Measurements from ENCODE around the gene HOXC4. TPM values are rescaled to one million over a fixed set of nuclear protein-coding genes. Genes with fewer than 3 reads are reported as not detected.
A peak's percentile ranks its signal among the peaks of the same experiment; 100 is the strongest.

The HOXC4 gene
- total RNA-seq = 0.89 TPM

DNA sequence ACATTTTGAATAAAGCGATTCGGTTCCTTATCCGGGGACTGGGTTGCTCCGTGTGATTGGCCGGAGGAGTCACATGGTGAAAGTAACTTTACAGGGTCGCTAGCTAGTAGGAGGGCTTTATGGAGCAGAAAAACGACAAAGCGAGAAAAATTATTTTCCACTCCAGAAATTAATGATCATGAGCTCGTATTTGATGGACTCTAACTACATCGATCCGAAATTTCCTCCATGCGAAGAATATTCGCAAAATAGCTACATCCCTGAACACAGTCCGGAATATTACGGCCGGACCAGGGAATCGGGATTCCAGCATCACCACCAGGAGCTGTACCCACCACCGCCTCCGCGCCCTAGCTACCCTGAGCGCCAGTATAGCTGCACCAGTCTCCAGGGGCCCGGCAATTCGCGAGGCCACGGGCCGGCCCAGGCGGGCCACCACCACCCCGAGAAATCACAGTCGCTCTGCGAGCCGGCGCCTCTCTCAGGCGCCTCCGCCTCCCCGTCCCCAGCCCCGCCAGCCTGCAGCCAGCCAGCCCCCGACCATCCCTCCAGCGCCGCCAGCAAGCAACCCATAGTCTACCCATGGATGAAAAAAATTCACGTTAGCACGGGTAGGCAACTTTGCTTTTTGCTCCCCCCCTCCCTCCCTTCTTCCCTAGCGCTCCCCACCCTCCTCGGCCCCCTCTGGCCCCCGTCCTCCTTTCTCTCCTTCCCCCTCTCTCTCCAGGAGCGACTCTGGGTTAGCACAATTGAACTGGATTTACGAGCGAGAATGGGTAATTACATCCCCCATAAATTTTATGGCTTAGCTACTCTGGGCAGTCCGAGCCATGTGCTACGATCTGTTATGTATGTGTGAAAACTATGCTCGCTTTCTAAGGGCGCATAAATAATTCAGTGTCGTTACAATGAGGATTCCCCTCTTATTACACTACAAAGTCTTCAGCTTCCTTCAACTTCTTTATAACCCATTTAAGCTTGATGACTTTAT lies at the start of gene HOXC4:
Gene HOXC4, plus strand, starts transcription at position 85 of the 991 bp plus-strand sequence. Its CDS starts 88 bp downstream, at position 173.
- peak; percentile 31 for DNase-seq (ENCODE audit: low spot score)

DNA sequence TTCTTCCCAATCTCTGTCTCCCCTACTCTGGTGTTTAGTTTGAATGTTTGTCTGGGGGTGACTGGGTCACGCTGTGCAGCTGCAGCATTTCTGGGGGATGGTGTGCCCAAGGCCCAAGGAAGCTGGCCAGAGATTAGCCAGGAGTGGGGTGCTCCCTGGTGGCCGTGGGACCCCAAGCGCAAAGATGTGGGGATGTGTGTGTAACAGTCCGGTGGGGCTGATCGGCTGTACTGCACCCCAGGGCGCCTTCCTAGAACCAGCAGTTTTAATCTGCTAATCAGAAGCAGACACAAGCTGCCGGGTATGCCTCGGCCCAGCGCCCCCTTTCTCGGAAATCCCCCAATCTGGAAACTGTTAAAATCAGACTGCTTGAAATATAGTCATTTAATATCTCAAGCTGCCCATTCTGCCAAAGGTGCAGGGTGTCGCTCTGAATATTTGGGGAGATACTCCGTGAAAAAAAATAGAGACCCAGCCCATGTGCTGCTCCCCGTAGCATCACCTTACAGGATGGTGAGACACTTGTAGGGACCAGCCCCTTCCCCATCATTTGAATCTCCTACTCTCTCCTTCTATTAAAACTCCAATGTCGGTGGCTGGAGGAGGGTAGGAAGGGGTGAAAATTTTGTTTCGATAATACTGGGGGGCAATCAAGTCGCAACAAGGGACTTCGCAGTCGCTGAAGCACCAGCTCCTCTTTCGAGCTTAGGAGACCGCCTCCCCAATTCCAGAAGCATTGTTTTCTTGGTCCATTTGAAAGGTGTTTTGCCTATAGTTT lies 49.4 kb upstream of the HOXC4 start:
- DNase-seq (ENCODE audit: low spot score) = no peak

GRCh38 chr12:54004841-54005530 lies 48.6 kb upstream of the HOXC4 start:
- no peak for DNase-seq (ENCODE audit: low spot score)

DNA sequence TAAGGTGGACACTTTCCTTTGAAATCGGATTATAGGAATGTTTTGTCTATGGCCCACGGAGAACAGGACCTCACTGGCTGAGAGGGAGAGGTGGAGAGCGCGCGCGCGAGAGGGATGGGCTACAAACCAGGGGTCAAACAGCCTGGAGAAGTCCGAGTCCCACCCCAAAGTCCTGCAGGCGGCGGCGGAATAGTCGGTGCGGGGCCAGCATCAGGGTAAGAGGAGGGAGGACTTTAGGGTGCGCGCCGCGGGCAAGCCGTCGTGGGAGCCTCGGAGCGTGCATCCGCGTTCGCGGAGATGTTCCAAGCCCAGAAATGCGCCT lies 48.1 kb upstream of the HOXC4 start:
- no peak for DNase-seq (ENCODE audit: low spot score)

DNA sequence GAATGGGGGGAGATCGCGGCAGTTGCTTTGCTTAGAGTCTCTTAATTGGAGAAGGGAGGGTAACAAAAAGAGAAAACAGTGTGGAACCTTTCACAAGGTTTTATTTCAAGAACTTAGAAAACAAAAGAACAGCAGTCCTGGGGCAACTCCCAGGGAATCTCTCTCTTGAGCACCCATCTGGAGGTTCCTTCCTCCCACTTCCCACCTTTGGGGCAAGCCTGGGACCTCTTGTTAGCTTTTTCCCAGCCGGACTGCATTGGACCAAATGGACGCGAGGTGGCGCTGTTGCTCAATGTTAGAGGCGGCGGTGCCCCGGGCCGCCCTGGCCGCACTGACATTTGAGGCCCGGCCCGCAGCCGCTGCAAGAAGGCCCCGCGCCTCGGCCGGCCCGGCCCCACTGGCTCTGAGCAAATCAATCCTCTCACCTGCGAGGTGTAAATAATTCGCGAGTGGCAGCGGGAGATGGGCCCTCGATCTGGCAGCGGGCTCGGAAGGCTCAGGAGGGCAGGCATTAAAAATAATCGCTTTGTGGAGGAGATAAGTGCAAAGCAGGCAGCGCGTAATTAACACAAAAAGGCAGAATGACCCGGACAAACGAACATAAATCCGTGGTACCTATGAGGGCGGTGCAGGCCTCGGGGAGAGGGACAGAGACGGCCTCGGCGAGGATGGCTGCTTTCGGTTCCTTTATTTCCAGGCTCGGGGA lies 47.6 kb upstream of the HOXC4 start:
- DNase-seq (ENCODE audit: low spot score) = peak; percentile 87

GRCh38 chr12:54006559-54007220 lies 46.9 kb upstream of the HOXC4 start:
- no peak for DNase-seq (ENCODE audit: low spot score)

DNA sequence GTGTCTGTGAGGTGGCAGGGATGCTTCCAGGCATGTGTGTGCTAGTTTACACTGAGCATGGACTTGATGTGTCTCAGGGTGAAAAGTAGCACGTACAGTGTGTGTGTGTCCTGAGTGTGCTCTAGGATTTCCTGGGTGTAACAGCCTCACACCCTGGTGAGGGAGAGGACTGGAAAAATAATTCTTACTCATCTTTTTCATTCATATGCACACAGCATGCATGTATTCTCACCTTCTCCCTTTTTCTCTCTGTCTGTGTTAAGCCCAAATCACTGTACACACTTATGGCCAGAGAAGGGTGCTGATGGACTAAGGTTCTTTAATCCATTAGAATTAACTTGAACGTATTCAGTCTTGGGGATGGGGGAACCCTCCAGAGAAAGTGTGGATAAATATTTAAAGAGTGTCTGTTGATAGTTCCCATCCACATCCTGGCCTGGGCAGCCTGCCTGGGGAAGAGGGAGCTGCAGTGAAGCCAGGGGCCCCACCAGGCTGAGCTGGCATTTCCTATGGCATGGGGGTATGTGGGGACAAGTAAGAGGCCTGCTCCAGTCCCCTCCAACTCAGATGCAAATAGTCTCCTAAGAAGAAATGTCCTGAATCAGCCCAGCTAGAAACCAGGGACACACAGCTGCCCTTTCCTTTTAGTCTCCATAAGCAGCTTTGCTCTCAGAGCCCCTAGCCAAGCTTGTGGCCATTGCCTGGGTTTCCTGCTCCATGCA lies 45.9 kb upstream of the HOXC4 start:
- DNase-seq (ENCODE audit: low spot score) = no peak

GRCh38 chr12:54008260-54008552 lies 45.4 kb upstream of the HOXC4 start:
- DNase-seq (ENCODE audit: low spot score) = no peak

DNA sequence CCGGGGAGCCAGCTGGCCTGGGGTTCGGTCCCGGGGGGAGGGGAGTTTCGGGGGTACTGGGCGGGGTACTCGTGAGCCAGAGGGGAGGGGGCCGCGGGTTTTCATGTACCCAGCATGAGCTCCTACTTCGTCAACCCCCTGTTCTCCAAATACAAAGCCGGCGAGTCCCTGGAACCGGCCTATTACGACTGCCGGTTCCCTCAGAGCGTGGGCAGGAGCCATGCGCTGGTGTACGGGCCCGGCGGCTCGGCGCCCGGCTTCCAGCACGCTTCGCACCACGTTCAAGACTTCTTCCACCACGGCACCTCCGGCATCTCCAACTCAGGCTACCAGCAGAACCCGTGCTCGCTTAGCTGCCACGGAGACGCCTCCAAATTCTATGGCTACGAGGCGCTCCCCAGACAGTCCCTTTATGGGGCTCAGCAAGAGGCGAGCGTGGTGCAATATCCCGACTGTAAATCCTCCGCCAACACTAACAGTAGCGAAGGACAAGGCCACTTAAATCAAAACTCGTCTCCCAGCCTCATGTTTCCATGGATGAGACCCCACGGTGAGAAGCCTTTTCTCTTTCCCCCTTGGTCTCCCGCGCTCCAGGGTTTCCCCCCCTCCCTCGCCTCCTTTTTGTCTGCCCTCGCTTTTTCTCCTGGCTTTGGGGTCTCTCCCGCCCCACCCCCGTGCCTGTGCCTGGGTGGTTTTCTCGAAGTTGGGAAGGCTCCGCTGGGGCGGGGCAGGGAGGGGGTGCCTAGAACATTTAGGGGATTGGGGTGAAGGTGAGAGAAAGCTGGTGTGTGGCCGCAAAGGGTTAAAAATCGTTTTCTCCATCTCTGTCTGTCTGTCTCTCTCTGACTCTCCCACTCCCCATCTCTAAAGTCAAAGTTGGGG lies 44.2 kb upstream of the HOXC4 start:
- DNase-seq (ENCODE audit: low spot score) = no peak

GRCh38 chr12:54010053-54010971 lies 43.3 kb upstream of the HOXC4 start:
- no peak for DNase-seq (ENCODE audit: low spot score)

GRCh38 chr12:54010972-54011664 lies 42.5 kb upstream of the HOXC4 start:
- no peak for DNase-seq (ENCODE audit: low spot score)

DNA sequence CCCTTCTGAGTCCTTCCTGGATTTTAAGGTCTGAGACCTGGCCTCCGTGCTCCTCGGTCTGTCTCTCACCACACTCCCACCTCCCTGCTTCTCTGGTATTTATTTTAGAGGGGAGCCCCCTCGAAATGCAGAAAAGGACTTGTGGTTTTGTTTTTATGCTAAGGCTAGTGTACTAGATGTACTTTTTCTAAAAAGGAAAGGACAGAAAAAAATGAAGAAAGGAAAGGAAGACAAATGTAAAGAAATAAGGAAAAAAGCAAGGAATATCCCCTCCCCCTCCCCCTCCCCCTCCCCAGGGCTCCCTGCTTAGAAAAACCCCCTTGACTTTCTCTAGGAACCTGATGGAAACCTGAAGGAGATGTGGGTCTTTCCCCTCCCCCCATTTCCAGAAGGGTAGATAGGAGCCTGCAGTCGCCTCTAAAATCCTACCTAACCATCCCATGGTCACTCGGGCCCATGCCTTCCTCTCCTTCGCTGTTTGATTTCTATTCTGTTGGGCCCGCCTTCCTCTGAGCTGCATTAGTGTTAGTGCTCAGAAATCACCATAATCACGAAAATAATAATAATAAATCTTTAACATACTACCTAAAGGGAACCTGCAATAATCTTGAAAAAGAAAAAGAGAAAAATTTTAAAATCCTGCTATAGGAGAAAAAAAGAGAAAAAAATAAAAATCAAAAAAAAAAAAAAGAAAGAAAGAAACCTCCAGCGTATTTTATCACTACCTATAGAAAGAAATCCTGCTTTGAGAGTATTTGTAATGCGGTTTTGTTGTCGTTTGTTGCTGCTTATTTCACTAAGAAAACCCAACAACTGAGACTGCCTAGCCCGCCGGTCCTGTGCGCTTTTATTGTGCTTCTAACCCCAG lies 41.7 kb upstream of the HOXC4 start:
- DNase-seq (ENCODE audit: low spot score) = no peak

DNA sequence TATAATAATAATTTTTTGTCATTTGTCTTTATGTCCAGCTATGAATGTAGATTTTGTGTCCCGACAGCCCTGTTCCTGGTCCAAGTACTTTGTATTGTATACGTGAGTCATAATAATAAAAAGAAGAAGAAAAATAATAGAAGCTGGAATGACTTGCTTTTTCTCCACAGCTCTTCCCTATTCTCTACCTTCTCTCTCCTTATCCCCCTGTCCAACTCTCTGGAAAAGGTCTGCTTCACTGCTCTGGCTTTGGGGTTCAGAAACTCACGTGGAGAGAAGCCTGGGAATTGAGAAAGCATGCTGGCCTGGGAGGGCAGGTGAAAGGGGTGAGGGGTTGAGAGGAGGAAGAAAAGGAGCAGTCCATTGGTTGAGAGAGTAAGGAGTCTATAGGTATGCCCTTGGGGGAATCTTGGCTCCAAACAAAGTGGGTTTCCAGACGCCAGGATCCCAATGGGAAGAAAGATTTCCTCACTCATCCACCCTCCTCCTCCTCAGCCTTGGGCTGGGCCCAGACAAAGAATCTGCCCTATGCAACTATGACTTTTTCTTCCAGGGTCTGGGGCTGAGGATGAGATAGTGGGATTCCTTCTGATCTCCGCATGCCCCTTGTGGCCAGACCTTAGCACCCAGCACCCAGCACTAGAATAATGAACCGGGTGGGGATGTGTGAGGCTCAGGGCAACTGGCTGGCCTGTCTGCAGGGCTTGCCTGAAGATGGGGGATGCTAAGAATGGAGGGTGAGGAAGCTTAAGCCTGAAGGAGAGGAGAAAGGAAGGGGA lies 40.8 kb upstream of the HOXC4 start:
- no peak for DNase-seq (ENCODE audit: low spot score)

DNA sequence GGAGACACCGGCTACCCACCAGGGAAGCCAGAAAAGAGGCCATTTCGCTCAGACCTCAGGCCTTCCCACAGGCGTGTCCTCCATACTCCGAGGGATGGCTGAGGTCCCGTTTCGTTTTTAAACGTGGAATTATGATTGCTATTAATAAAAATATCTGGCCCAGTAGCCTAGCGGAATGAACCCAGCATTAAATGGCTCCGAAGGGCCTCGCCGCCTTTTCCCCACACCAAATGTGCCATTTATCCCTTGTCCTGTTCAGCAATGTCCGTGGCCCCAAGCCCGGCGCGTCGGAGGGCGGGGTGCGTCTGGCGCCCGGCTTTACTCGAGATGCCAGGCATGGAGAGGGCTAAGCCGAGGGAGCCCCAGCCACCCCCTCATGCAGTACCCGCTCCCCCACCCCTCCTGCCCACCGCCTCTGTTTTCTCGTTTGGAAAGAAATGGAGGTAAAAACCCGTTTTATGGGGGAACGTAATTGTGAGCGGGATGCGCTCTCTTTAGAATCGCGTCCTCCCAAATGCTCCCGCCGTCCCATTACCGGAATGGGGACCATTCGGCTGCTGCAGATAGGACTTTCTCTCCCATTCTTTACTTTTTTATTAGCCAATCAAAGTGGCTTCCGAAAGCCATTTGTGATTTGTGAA lies 39.1 kb upstream of the HOXC4 start:
- DNase-seq (ENCODE audit: low spot score) = no peak

All from mucosa of gallbladder (tissue), 1 donor.